NCI-H128 (cell line): Measurements from ENCODE around the gene C2orf72.
"Not testable (repeated sequence)": the region's sequence is repeated elsewhere in the genome, so short reads cannot be mapped to it uniquely, and the experiment has no call there.

Experiments used
- DNase-seq: peaks from one replicate; lab custom pipeline; 2025; ENCODE audit not compliant: unreplicated experiment; lab: John Stamatoyannopoulos, UW

The C2orf72 gene

DNA sequence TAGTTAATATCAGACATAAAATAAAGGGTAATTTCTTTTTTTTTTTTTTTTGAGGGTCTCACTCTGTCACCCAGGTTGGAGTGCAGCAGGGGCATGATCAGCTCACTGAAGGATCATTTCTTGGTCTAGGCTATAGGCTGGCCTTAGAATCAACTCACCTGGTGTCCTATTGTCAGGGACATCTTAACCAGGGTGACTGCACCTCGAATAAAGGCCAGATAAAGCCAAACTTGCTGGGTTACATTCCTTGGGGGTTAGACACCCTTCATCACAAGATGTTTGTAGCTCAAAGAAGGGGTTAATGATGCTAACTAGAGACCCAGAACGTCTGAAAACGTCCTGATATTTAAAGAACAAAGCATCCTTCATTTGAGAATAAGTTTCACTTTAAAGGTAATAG lies 23.5 kb upstream of the C2orf72 start:
- no peak for DNase-seq

DNA sequence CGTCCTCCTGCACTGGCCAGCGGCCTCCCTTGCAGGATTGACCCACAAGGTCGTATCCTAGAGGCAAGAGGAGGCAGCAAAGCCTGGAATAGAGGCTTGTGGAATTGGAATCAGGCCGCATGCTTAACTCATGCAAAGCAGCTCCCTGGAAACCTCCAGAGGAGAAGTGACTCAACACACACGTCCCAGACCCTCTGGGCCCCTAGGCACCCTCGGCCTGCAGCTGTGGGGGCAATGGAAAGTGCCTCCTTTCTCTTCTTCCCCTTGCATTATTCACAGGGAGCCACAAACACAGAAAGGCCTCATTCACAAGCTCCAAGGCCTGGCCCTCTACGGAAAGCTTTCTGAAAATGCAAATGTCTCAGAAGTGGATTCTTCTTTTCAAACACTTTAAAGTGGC lies 21.8 kb upstream of the C2orf72 start:
- DNase-seq = no peak

DNA sequence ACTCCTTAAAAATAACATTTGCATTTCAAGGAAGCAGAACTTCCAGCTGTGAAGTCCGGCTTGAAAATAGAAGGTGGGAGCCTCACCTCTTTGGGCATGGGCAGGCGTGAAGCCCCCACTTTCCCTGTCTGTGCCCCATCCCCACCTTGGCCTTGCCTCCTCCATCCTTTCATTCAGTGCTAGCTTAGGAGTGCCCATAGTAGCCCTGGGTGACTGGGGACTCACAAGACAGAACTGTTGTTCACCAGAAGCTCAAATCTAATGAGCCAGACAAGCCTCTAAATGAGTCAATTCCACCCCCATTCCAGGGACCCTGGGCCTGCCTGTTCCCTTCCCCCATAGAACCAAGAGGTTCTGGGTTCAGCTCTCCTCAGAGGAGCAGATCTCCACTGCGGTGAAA lies 21.4 kb upstream of the C2orf72 start:
- no peak for DNase-seq

DNA sequence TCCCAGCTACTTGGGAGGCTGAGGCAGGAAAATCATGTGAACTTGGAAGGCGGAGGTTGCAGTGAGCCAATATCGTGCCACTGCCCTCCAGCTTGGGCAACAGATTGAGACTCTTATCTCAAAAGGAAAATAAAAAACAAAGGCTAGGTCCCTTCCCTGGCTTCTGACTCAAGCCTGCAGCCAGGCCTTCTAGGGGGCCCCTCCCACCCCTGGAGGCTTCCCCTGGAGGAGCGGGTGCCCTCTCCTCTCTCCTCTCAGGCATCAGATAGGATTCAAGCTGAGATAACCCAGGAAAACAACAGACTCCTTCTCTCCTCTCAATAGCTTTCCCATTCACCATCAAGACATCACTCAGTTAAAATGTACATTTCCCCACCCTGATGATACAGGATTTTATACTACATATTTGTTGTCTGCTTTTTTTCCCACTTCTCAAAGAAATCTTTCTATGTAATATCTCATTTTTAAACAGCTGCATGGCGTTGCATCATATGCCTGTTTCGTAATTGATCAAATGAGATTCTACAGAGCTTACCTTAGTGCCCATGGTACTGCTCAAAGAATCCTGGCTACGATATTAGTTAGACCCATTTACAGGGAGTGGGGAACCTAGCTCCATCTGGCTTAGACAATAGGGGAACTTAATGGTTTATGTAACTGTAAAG lies 20.6 kb upstream of the C2orf72 start:
- no peak for DNase-seq

DNA sequence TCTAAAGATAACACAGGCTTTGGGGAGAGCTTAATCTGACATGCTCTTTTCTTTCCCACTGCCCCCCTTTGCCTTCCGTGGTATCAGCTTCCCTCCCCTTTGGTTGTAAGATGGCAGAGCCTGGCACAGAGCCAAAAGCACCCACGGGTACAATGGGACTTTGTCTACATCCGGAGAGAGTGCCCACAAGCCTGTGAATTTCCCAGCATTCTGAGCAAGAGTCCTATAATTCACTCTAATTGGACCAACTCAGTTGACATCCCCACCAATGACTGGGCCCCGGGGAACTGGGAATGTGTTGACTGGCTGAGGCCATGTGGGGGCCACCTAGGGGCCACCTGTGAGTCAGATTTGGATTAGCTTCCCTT lies 20.1 kb upstream of the C2orf72 start:
- peak; percentile 27 for DNase-seq

DNA sequence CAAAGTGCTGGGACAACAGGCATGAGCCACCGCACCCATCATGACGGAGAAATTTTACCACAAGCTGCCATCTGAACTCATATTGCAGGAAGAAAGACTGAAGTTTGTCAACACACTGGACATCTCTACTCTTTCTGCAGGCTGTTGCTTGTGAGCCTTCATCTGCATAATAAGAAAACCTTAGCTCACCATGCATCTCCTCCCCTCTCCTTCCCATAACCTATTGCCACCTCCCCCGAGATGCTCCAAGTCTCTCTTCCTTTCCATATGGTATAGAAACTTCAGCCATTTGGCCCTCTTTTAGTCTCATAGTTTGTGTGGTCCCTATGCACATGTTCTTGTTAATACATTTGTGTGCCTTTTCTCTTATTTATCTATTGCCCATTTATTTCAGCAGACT lies 19.1 kb upstream of the C2orf72 start:
- no peak for DNase-seq

DNA sequence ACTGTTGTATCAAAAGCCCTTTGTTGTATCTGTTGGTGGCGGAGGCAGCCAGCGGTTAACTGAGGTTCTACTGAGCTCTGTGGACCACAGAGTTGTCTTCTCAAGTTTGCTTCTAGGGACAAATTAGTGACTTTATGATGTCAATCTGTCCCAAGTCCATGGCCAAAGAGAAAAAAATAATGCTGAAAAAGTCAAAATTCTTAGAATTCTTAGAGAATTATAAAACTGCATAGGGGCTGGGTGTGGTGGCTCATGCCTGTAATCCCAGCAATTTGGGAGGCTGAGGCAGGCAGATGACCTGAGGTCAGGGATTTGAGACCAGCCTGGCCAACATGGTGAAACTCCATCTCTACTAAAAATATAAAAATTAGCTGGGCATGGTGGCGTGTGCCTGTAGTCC lies 12.3 kb upstream of the C2orf72 start:
- not testable (repeated sequence) for DNase-seq

DNA sequence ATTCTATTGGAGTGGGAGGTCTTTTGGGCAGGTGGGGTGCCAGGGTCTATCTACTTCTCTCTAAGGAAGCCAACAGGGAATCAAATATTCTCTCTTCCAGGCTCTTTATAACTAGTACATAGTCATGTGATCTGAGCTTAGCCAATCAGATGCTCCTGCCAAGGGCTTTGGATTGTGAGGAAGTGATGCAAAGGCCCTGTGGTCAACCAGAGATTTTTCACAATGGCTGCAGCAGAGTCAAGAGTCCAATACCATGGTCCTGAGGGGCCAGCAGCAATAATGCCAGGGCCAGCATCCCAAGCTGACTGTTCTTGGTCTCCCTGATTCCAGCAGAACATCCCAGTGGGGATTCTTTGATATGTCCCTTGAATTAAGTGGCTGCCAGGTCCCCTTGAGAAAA lies 8.4 kb upstream of the C2orf72 start:
- no peak for DNase-seq

DNA sequence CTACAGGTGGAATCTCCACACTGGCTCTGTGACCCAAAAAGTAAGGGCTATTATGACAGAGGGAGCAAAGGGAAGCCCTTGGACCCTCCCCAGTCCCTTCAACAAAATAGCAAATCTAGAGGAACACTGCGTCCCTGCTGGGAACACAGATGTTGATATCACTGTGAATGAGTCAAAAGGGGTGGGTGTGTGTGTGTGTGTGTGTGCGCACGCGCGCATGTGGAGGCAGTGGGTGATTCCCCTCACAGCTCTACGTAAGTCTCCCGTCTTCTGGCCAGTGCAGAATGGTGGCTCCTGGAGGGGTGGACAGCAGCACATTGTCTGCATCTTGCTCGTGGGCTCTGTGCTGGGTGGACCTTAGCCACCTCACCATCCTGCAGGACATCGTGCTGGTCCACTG lies 7.8 kb upstream of the C2orf72 start:
- no peak for DNase-seq

DNA sequence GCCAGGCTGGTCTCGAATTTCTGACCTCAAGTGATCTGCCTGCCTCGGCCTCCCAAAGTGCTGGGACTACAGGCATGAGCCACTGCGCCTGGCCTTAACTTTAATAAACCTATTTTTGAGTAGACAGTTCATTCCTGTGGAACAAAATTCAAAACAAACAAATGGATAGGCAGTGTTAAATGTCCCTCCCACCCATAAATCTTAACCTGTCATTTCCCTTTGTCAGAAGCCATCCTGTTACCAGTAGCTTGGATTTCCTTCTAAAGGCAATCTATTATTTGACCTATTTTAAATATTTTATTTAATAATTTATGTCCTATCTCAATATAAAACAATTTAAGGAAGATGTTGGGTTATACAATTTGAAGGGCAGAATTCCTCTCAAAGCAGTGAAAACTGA lies 6.6 kb upstream of the C2orf72 start:
- no peak for DNase-seq

DNA sequence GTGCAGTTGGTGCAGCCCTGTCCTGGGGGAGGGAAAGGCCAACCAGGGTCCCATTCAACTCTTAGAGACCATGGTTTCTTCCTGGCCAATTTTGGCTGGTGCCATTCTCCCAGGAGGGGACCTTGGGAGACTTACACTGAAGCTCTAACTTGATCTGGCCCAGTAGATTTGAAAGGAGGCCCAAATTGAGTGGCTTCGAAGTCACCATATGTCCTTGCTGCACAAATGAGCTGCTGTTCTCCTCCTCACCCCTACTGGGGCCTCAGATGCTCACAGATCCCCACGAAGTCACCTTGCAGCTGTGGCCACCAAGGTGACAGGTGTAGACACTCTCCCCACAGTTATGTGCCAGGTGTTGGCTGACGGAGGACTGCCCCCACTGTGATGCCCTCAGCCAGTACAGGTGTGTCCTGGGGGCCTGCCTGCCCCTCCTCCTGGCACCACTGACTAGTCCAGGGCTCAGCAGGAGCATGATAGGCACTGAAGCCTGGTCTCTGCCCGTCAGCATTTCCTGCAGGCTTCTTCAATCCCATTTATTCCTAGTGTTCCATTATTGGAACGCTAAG lies 4.7 kb upstream of the C2orf72 start:
- no peak for DNase-seq

DNA sequence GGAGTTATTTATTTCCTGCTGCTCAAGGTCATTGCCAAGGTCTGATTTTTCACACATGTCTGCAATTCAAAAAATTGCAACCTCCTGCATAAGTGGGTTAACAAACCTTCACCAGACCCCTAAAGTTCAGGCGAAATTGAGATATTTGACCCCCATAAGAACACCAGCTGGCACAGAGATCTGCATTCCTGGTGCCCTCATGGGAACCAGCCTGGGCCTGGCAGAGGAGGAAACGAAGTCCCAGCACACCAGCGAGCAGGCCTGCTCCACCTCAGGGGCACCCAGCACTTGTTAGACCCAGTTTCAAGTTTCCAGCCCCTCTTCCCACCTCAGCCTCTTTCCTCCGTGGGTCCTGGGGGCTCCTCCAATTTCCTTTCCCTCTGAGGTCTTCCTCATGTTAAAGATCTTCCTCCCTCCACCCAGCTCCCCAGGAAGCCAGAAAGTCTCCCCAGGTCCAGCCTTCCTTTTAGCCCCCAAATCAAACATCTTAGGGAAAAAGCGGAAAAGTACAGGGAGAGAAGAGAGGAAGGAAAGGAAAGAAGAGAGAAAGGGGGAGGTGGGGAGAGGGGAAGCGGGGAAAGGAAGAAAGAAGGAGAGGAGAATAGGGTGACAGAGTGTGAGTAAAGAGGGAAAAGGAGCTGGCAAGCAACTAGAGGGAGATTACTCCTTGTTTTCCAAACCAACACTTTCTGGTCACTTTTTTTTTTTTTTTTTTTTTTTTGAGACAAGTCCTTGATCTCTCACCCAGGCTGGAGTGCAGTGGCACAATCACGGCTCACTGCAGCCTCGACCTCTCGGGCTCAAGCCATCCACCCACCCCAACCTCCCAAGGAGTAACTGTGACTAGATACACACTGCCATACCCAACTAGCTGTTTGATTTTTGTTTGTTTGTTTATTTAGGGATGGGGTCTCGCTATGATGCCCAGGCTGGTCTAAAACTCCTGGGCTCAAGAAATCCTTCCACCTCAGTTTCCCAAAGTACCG lies 3.9 kb upstream of the C2orf72 start:
- DNase-seq = no peak

DNA sequence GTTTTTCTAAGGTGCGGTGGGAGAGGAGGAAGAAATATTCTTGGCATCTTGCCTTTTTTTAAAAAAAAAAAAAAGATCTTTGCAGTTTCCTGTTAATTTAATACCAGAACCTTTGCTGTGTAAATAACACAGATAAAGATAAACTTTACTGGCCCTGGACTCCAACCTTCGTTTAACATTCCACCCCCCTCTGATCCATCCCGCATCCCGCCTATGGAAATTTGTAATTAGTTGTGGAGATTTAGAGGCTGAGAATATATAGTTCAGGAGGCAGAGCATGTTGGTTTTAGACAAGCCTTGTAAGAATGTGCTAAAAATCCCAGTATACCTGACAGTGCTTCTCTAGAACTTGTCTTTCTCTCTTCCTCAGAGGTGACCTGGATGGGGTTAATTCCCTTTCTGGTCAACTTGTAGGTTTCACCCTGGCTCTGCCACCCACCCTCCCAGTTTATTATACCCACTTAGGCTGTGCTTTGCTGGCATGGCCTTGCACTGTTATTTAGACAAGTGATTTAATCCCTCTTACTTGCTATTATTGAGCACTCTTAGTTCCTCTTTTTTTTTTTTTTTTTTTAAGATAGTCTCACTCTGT lies 2.9 kb upstream of the C2orf72 start:
- no peak for DNase-seq

DNA sequence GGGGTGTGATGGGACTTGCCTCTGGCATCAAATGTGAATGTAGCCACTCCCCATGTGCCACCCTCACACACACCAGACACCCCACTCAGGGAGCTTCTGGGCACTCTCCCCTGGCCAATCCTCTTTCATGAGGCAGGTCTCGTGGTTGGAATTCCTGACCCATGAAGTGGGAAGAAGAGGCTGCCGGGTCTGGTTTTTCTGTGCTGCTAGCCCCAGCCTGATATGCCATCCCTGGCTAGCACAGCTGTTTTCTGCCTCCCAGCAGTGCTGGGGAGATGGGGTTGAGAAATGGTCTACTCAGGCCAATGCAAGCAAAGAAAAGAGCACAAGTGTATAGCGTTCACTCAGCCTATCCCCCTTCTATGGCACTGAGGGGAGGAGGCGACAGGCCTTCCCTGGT lies 1.2 kb upstream of the C2orf72 start:
- no peak for DNase-seq

DNA sequence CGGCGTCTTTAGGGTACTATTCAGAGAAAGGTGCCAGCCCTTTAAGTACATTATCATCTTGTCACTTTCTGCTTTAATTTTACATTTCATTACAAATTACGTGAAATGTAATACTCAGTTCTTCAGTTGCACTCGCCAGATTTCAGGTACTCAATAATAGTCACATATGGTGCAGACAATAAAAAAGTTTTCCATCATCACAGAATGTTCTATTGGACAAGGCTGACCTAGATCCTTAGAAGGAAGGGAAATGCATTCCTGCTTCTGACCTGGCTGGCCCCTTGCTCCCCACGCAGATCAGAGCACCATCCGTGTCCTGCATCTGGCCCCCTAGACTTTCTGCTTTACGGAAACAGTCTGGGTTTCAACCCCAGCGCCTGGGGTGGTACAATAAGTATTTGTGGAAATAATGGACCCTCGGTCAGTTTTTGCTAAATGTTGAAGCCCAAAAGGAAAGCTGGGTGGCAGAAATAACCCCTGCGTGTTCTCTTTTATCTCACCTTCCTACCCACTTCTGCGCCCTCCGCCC lies 681 bp upstream of the C2orf72 start:
- no peak for DNase-seq

DNA sequence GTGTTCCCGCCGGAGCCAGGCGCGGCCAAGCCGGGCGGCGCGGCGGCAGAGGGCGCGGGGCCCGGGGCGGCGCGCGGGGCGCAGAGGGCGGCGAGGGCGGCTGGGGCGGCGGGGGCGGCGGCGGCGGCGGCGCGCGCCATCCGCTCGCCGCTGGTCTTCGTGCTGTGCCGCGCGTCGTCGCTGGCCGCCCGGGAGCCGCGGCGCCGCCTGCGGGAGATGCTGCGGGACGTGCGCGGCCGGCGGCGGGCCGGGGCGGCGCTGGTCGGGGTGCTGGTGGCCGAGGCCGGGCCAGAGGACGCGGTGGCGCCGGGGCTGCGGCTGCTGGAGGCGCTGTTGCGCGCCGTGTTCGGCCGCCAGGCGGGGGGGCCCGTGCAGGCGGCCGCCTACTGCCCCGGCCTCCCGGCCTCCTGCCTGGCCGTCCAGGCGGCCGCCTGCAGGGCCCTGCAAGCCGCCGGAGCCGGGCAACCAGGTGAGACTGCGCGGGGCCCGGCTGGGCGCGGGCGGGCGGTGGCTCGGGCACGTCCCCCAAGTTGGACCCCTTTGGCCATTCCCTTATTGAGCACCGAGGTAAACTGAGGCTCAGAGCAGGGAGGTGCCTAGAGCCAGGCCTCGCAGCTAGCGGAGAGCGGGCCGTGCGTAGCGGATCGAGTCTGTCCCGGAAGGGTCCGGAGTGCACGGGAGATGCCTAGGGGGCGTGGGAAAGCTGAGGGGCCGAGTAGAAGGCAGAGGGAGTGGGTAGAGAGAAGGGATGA lies 584 bp downstream of the C2orf72 start:
- no peak for DNase-seq

DNA sequence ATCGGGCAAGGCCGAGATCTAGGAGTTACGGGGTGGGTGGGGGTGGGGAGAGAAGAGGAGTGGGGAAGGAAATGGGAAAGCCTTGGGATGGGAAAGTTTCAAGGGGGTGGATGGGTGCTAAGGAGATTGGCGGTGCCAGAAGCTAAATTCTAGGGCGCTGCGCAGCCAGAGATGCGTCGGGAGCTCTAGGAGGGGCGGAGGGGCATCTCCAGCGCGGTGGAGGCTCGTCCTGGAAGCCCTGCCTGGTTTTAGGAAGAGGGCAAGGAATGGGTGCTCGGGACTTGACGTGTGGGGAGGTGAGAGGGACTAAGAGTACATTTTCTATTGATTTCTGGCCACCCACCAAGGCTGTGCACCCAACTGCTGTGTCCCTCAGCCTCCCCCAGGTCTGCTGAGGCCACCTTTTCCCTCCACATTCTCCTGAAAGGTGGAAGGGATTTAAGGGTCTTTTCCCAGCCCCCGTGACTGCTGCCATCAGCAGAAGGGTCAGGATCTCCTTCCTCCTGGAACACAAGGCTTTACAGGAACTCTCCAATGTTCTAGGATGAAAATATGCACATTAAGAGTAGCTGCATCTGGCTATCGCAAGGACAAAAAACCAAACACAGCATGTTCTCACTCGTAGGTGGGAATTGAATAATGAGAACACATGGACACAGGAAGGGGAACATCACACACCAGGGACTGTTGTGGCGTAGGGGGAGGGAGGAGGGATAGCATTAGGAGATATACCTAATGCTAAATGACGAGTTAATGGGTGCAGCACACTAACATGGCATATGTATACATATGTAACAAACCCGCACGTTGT lies 1.4 kb downstream of the C2orf72 start:
- DNase-seq = no peak

DNA sequence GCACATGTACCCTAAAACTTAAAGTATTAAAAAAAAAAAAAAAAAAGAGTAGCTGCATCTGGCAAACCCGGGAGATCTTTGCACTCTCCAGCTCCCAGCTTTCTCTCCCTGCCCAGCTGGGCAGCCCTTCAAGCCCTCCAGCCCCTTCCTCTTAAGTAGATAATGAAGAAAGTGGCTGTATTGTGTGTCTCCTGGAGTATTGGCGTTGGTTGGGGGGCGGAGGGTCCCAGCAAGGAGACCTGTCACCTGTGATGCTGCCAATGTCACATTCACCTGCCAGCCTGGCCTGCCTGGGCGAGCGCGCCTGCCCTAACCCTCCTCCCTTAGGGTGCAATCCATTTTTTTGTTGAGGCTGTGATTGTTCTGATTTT lies 2.0 kb downstream of the C2orf72 start:
- no peak for DNase-seq

DNA sequence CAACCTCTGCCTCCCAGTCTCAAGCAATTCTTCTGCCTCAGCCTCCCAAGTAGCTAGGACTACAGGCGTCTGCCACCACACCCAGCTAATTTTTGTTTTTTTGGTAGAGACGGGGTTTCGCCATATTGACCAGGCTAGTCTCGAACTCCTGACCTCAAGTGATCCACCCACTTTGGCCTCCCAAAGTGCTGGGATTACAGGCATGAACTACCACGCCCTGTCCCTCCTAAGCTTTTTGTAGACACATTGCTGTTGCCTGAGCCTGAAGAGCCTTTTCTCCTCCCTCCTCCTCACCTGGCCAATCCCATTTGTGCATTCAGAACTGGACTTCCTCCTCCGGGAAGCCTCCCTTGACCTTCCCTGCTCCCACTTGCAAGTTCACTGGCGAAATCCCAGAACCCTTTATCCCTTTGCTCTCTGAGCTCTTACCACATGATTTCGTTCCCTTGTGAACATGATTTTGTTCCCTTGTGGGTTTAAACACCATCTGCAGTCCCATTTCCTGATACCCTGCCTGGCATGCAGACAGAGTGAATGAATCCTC lies 2.6 kb downstream of the C2orf72 start:
- no peak for DNase-seq
